Esophagus muscularis mucosa (tissue), 3 donors: Measurements from ENCODE around the gene NRSN2.

Source experiments
- POLR2A ChIP-seq: fragments of 450-650 bp; IDR thresholded peaks from one replicate; pipeline ENCODE4 v1.6.1; 2017; ENCODE audit warnings: antibody characterized with exemption, moderate library complexity, mild to moderate bottlenecking, low read depth
- TF ChIP-seq, protein P1 (sequence below), 3 experiments: fragments of 200-600 bp in 2 of 3; fragments of 450-650 bp in 1 of 3; sonication (generic) in 2 of 3; IDR thresholded peaks; one replicate each; pipeline ENCODE4 v1.5.1; 2017 to 2019; ENCODE audit warnings: antibody characterized with exemption in 3 of 3, mild to moderate bottlenecking in 2 of 3, moderate library complexity in 1 of 3

DNA sequence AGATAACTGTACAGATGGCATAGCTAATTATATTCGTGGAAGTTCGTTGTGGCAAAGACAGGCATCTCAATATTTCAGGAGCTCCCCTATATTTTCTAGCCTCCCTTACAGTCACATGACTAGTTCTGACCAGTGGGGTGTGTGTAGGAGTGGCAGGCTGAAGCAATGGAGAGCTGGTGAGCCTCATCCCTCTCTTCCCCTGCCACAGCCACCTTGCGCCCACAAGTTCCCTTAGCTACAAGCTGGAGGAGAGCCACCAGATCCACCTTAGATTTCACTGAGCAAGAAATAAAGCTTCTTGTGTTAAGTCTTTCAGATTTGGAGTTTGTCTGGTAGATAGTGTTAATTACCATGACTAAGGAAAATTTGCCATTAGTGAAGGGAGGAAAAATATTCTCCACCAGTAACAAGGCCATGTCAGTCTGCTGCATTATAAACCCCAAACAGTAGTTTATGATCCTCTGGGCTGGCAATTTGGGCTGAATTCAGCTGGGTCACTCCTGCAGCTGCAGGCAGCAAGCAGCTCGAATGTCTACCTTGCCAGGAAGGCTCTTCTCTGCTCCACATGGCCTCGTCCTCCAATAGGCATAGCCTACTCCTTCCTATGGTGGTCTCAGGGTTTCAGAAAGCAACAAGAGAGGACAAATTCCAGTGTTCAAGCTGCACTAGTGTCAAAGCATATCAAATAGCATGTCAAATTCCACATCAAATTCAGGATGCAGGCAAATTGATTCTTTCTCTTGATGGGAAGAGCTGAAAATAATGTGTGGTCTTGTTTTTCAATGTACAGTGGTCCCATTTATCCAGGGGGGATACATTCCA is 53.8 kb downstream of the NRSN2 start:
- TF ChIP-seq, protein P1, sequence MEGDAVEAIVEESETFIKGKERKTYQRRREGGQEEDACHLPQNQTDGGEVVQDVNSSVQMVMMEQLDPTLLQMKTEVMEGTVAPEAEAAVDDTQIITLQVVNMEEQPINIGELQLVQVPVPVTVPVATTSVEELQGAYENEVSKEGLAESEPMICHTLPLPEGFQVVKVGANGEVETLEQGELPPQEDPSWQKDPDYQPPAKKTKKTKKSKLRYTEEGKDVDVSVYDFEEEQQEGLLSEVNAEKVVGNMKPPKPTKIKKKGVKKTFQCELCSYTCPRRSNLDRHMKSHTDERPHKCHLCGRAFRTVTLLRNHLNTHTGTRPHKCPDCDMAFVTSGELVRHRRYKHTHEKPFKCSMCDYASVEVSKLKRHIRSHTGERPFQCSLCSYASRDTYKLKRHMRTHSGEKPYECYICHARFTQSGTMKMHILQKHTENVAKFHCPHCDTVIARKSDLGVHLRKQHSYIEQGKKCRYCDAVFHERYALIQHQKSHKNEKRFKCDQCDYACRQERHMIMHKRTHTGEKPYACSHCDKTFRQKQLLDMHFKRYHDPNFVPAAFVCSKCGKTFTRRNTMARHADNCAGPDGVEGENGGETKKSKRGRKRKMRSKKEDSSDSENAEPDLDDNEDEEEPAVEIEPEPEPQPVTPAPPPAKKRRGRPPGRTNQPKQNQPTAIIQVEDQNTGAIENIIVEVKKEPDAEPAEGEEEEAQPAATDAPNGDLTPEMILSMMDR (IDR thresholded peaks at IDR 0.05) = no peak
- no peak for TF ChIP-seq POLR2A
